NOMO-1 (cell line): Measurements from ENCODE around the gene SEMA3A.
"Not testable (repeated sequence)": the region's sequence is repeated elsewhere in the genome, so short reads cannot be mapped to it uniquely, and the experiment has no call there.

Experiments
- DNase-seq, 2 experiments: peaks; one replicate each; lab custom pipeline; 2025; ENCODE audit not compliant: unreplicated experiment in 2 of 2; lab: John Stamatoyannopoulos, UW

SEMA3A gene

DNA sequence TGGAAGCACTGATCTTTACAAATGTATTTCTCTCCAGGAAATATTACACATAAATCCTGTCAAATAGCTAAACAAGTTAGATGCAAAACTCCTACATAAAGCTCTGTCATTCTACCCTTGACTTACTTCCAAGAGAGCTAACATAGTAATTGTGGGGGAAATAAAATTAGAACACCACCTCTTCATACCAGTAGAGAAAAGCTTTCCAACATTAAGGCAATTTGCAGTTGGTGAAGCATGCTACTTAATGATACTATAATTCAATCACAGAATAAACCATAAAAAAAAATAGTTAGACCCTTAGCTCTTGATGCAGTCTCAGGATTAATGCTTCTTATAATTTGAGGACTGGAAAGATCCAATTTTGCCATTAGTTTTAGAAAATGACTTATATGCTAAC lies 35.2 kb downstream of the SEMA3A start:
- DNase-seq = no peak

DNA sequence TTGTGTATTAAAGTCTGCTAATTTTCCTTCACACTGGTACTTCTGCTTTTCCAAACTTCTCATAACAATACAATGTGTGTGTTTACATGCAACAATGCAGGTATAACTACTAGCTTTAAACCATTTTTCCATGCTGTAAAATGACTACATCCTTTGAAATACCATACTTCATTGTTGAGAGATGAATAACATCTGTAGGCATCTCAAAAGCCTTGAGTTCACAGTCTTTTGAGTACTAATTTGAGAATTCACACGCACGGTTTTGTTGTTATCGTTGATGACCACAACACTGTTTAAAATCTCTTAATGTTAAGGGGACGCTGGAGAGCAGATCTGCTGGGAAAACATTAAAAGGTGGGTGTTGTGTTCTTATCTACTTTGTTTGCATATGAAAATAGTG lies 37.4 kb downstream of the SEMA3A start:
- no peak for DNase-seq

DNA sequence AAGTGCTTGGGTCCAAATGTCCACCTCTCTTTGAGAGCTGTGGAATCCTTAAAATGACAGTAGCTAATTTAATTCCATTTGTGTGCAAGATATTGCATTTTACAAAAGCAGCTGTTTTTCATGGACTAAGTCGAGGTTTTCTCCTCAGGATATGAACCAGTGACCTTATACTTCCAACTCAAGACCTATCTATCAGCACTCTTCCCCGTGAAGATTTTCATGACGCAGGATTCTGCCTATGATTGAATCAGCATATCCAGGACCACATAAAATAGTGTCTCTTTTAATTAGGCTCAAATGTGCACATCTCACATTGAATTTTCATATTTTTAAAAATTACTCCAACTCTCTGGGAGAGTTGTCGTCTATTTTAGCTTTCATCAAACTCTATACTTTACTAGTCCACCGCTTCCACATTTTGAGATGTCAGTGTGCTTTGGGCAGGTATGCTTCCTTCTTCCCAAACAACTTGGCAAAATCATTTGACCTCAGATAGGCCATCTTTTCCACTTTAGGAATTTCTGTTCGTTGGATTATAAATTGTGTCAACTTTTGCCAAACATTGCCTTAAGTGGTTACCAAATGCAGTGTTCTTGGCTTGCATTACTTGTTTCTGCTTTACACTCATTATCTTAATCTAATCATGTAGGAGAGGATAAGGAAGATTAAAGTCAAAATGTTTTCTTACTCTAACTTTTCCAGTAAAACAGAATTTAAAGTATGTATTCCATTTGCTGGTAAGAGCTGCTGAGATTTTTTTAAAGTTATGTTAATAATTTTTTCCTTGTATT lies 39.4 kb downstream of the SEMA3A start:
- no peak for DNase-seq

DNA sequence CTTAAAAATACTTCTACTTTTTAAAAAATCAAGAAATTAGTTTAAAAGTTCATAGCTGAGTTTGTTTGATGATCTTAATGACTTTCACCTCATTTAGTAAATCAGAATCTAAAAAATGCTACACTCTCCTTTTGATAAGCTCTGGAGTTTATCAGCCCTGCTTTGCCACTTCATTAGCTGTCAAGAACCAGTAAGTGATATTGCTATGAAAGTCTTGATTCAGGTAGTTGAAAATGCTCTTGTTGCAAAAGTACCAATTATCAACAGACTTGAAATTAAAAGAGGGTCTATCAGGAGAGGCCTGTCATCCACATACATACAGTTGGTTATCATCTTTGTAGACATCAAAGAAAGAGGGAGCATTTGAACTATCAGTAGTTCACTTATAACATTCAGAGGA lies 41.6 kb downstream of the SEMA3A start:
- DNase-seq = no peak

DNA sequence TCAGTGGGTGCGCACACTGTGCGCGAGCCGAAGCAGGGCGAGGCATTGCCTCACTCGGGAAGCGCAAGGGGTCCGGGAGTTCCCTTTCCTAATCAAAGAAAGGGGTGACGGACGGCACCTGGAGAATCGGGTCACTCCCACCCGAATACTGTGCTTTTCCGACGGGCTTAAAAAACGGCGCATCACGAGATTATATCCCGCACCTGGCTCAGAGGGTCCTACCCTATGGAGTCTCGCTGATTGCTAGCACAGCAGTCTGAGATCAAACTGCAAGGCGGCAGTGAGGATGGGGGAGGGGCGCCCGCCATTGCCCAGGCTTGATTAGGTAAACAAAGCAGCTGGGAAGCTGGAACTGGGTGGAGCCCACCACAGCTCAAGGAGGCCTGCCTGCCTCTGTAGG lies 44.2 kb downstream of the SEMA3A start:
- DNase-seq = not testable (repeated sequence)

DNA sequence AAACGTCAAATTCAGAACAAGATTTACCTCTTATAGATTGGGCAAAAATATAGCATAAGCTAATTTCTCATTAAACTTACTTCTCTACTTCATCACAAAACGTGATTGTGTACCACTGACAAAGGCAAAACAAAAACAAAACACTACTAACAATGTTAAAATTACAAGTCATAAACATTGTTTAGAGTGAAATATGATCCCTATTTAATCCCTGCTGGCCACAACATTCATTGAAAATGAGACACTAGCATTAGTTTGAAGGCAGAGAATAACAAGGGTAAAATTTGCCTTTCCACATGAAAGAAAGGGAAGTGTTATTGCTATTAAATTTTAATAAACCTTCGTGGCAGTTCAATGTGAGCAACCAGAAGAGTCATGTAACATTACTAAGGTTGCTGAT lies 45.0 kb downstream of the SEMA3A start:
- no peak for DNase-seq

DNA sequence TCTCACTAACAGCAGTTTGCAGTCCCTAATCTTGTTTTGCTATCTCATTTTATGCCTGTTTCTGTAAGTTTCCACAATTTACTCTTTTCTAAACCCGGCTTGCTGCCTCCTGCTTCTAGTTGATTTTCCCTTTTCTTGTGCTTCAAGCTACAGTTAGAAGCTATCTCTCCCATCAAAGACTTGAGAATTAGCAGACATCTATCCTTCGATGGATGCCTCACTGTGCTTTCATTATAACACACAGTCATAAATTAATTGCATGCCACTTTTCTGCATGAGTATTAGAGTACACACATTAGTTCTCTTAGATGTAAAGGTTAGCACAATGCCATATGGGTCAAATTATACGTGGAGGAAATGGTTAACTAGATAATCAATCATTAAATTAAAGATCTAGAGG lies 48.7 kb downstream of the SEMA3A start:
- DNase-seq = no peak

DNA sequence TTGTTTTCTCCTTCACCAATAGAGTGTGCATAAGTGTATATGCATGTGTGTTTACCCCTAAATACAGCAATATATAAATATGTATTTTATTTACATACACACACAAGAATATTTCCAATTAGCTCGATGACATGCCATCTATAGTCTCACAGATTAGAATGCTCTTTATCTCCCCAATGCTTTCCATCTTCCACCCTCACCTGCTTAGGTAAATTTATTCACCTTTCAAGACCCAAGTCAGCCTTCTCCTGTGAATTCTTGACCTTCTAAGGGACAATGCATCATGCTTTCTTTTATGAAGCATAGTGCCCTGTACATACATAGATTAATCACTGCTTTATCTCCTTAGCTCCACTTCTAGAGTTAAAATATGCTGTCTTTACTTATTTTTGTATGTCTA lies 49.7 kb downstream of the SEMA3A start:
- no peak for DNase-seq

DNA sequence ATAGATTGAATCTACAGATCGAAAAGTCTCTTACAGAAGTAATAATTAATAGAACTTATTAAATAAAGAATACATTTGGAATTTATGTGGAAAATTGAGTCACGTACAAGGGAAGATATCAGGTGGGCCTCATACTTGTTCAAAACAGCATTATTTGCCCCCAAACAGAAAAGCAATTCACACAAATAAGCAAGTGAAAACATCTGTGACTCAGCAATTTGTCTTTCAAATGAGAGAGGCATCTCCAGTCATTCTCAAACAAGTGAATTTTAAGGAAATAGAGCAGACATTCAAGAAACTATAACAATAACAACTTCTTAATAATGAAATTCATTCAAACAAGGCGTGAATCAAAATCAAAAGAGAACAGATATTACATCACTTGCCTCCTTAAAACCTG lies 50.1 kb downstream of the SEMA3A start:
- no peak for DNase-seq

DNA sequence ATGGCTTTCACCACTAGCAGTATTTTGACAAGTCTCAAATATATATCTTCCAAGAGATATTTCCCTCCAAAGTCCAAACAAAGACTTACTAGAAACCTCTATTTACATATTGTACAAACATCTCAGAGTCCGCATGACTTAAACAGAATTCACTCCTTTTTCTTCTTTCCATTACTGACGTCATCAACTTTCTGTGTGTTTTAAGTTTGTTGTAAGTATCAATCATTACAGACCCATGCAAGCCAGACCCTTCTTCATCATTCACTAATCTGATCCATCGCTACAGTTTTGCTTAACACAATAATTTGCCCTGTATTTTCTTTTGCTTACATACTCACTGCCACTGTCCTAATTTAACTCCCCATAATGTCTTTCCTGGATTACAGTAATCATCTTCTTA lies 51.9 kb downstream of the SEMA3A start:
- no peak for DNase-seq

DNA sequence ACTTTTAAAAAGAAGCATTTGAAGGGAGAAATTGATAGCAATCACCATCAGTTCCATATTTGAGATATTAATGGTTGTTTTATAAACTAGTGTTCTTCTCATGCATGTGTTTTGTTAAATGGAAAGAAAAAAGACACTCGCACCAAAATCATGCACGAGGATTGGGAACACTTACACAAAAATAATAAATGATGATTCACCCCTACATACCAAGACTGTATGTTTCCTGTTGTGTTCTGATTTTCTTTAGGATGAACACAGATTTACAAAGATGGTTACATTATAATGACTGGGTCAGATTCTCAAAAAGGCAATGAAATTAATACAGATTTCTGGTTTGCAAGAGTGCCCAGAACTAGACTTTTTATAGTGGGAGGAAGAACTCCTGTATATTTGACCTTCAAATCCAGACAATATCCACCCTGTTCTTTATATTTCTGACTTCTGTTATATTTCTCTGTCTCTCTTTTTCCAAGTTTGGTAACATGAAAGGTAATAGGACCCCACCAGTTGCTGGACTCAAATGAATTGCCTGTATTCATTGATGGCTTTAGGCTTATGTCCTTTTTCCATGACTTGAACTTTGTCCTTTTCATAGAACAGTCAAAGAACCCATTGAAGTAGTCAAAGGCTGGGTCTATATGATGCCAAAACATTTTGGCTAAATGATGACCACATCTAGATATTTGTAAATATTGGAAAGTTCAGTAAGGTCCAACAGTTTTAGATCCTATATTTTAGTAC lies 54.4 kb downstream of the SEMA3A start:
- DNase-seq = no peak

DNA sequence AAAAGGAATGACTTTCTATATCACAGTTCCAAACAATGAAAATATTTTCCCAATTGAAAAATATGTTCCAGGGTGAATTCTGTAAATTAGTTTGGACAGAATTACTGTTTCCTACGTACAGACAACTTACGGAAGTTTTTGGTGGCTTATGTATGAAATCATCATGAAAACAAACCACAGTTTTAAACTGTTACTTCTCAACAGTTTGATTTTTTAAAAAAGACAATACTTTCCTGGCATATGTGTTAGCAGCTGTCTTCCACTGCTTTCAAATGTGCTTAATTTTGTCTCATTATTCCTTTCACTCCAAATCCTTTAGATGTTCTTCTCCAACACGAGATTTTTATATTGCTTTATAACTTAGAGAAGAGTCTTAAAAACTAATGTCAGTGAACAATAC lies 56.2 kb downstream of the SEMA3A start:
- no peak for DNase-seq

DNA sequence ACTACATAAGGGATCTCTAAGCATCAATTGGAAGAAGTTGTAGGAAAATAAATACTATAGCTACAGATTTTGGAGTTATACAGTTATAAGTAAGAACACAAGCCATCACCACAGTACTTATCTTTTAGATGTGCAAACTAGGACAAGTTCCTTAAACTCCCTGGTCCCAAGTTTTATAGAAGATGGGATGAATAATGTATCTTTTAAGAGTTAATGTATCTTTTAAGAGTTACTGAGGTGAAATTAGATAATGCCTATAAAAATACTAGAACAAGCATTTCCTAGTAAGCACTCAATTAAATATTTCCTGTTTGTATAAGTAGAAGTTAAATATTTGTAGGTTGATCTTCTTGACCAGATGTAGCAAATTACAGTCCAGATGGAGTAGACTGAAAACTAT lies 56.8 kb downstream of the SEMA3A start:
- DNase-seq = no peak

DNA sequence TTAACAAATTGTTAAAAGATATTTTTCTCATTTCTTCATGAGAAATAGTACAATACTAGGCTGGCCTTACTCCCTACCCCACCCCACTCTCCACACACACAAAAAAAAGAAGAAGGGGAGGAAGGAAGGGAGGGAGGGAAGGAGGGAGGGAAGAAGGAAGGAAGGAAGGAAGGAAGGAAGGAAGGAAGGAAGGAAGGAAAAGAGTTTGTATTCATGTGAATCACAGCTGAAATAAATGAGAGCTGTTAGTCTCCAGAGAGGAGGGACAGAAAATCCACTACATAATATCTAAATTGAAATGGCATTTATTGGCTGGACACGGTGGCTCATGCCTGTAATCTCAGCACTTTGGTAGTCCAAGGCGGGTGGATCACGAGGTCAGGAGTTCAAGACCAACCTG lies 57.8 kb downstream of the SEMA3A start:
- DNase-seq = no peak

DNA sequence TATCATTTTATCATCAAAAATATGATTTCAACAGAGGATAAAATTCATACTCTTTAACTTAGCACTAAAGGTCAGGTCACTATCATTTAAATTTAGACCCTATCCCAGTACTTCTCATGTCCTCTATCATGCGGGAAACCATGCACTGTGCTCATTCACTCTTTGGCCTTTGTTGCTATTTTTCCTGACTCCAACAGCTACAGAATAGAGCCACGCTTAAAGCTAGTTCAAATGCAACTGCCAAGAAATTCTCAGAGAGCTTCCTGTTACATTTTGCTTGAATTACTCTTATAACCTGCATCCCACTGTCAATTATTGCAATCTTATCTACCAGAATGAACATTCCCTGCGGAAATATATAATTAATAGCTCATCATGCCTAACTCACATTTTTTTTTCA lies 58.3 kb downstream of the SEMA3A start:
- no peak for DNase-seq

DNA sequence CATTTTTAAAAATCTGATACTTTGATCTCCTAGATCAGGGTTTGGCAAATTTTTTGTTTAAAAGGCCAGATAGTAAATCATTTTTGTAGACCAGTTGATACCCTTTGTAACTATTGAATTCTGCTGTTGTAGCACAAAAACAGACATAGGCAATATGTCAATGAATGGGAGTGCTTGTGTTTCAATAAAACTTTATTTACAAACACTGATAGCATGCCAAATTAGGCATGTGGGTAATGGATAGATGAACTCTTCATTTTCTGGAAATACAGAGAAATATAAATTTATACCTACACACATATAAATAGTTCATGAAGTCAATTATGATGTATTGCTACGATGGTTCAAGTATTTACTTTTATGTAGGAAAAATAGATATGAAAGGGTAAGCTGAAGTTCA lies 60.4 kb downstream of the SEMA3A start:
- DNase-seq = no peak

DNA sequence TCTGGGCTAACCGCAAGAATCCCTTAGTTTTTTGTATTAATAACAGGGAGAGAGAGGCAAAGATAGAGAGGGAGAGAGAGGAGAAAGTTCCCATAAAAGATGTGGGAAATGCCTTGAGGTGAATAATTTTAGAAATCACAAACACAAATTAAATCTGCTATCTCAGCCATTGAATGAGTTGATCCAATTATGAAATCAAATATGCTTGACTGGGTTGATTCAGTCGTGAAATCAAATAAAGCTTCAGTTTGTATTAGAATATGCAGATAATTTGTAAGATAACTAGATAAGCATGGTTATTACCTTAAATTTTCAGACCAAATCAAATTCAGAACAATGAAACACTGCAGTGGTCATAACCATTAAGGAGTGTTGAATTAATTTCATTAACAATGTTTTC lies 68.9 kb downstream of the SEMA3A start:
- no peak for DNase-seq

DNA sequence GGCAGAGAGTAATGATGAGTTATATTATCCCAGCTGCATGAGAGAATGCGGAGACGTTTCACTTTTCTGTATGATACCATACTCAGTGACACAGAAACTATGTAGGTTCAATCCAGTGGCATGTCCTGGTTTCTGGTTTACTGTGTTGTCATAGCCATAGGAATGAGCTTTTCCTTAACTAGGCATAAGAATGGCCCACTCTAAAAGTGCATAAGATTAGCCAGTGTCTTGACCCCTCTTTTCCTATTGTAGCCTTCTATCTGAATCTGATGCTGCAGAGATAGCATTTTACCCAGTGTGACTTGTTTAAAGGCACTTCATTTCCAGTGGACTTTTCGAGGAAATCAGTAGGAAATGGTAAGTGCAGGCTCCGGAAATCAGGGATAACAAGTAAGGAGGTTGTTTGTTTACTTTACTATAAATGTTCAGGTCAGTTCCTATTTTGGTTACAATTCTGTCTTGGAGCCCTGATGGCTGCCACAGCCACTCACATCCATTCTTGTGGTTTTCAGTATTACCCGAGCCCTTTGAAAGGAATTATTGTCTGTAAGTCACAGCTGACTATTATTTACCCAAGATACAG lies 70.5 kb downstream of the SEMA3A start:
- DNase-seq = no peak

DNA sequence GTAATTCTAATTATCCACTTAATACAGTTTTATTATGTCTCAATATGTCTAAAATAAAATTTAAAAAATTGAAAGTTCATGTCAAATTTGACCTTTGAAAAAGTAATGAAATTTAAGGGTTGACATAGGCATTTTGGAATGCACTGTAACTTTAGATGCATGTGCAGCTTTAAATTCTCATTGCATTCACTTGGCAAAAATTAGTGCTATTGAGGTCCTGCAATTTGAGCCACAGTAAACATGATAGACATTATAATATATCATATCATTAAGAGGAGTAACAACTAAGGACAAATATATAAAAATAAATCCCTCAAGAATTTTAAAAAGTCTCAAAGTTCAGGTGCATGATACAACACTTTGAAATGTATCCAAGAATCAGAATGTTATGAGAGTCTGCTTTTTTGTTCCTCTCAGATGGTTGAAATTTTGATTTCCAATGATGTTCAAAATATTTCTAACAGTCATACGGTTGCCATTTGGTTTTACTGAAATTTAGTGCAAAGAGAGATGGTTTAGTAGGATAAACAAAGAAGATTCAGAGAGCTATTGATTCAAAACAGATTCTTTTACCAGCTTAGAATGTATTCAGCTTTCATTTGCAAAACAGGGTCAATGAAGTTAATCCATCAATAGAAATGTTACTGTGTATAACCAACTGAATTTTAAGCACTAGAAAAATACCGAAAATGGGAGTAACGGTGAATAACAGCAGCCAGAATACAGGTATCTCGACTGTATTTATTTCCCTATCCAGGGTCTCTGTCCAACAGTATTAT lies 71.8 kb downstream of the SEMA3A start:
- no peak for DNase-seq

DNA sequence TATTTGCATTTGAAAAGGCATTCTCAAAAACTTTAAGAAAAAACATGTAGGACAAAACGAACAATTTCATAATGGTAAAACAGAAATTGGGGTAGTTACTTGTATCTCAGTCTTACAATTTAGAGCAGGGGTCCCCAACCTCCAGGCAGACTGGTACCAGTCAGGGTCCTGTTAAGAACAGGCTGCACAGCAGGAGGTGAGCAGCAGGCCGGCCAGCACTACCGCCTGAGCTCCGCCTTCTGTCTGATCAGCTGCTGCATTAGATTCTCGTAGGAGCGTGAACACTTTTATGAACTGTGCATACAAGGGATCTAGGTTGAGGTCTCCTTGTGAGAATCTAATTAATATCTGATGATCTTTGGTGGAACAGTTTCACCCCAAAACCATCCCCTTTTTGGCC lies 77.3 kb downstream of the SEMA3A start:
- DNase-seq = no peak
